Endothelial cell of umbilical vein (primary cell): Measurements from ENCODE around the gene CLEC11A. TPM values are rescaled to one million over a fixed set of nuclear protein-coding genes. Genes with fewer than 3 reads are reported as not detected.

Source experiments
- BruUV-seq: library from RNA; stranded (reverse); fragments of 400-500 nt; replicated peaks from 2 replicates; lab custom pipeline; 2021; lab: Mats Ljungman, UMichigan
- CTCF ChIA-PET: fragments of 300-600, 350-600 bp; sonication (Branson Sonifier 250); formaldehyde crosslinking; loops from one replicate; lab custom pipeline; 2021; ENCODE audit warnings: antibody characterized with exemption, inconsistent platforms; lab: Charles Lee
- POLR2A ChIA-PET: fragments of 300-600, 350-600 bp; sonication (Branson Sonifier 250); formaldehyde crosslinking; loops from one replicate; lab custom pipeline; 2021; ENCODE audit warnings: antibody characterized with exemption, inconsistent platforms; lab: Charles Lee
- DNase-seq: peaks from one replicate; pipeline ENCODE4 v3.0.0-alpha.2; 2011; ENCODE audit warnings: low read depth, low spot score
- FAIRE-seq: peaks from 2 replicates; lab custom pipeline; 2011; peaks lifted over from hg19 to GRCh38; lab: Jason Lieb, UNC
- H2AFZ ChIP-seq: 2 replicates; pipeline ENCODE4 v1.6.0; 2012; ENCODE audit warnings: low read depth, low read length, control low read depth, inconsistent platforms
- H3K27ac ChIP-seq: 2 replicates; pipeline ENCODE4 v1.5.1; 2011; ENCODE audit warnings: low read depth, mild to moderate bottlenecking, control low read depth, low read length, moderate library complexity; ENCODE audit not compliant: insufficient read depth
- H3K27me3 ChIP-seq, 2 experiments: 2 replicates each; pipeline versions ENCODE4 v1.6.0 to v1.6.1; 2011; ENCODE audit warnings: low read length in 2 of 2, mixed read lengths in 1 of 2; ENCODE audit not compliant: control insufficient read depth in 2 of 2, insufficient read depth in 2 of 2
- H3K36me3 ChIP-seq, 2 experiments: 2 replicates in 1 of 2; 3 replicates in 1 of 2; pipeline ENCODE4 v1.5.1; 2011; ENCODE audit warnings: low read length in 2 of 2, mild to moderate bottlenecking in 1 of 2, moderate library complexity in 1 of 2; ENCODE audit not compliant: control insufficient read depth in 2 of 2, insufficient read depth in 2 of 2; ENCODE audit errors: extremely low read depth in 1 of 2
- H3K4me1 ChIP-seq: 3 replicates; pipeline ENCODE4 v1.5.1; 2011; ENCODE audit warnings: mild to moderate bottlenecking, low read length; ENCODE audit not compliant: control insufficient read depth, insufficient read depth; ENCODE audit errors: extremely low read depth
- H3K4me2 ChIP-seq: 2 replicates; pipeline ENCODE4 v1.6.1; 2011; ENCODE audit warnings: low read length, control low read depth, mixed read lengths; ENCODE audit not compliant: insufficient read depth
- H3K4me3 ChIP-seq, 3 experiments: fragments of 200-600 bp in 1 of 3; sonication (generic), shearing (Covaris generic) in 1 of 3; replicated peaks in 1 of 3; 2 replicates each; pipeline ENCODE4 v1.5.1; 2011 to 2016; ENCODE audit warnings: control low read depth in 3 of 3, low read length in 3 of 3, mild to moderate bottlenecking in 2 of 3, inconsistent platforms in 1 of 3, low read depth in 1 of 3, moderate library complexity in 1 of 3; ENCODE audit not compliant: insufficient read depth in 1 of 3
- H3K79me2 ChIP-seq: 2 replicates; pipeline ENCODE4 v1.6.0; 2012; ENCODE audit warnings: low read length, inconsistent platforms; ENCODE audit not compliant: control insufficient read depth, insufficient read depth
- H3K9ac ChIP-seq: replicated peaks from 2 replicates; pipeline ENCODE3; 2011; ENCODE audit warnings: low read length, control low read depth; ENCODE audit not compliant: insufficient read depth; ENCODE audit errors: extremely low read depth
- H3K9me1 ChIP-seq: replicated peaks from 3 replicates; pipeline ENCODE4 v1.6.0; 2011; ENCODE audit warnings: mild to moderate bottlenecking, low read length; ENCODE audit not compliant: control insufficient read depth, insufficient read depth; ENCODE audit errors: extremely low read depth
- H3K9me3 ChIP-seq: replicated peaks from 2 replicates; pipeline ENCODE4 v1.5.1; 2012; ENCODE audit warnings: low read length, inconsistent platforms; ENCODE audit not compliant: control insufficient read depth, insufficient read depth
- H4K20me1 ChIP-seq: replicated peaks from 2 replicates; pipeline ENCODE3; 2011; ENCODE audit warnings: mild to moderate bottlenecking, low read length; ENCODE audit not compliant: control insufficient read depth, insufficient read depth; ENCODE audit errors: extremely low read depth
- CTCF ChIP-seq, 2 donors: IDR thresholded peaks; 1 replicate in 1 of 2; 2 replicates in 1 of 2; pipeline ENCODE4 v1.5.1; 2011; ENCODE audit warnings: low read length in 2 of 2, mild to moderate bottlenecking in 2 of 2, moderate library complexity in 2 of 2, control low read depth in 1 of 2, inconsistent platforms in 1 of 2, low read depth in 1 of 2; ENCODE audit not compliant: insufficient read depth in 1 of 2; ENCODE audit errors: extremely low read depth in 1 of 2
- EZH2 ChIP-seq: IDR thresholded peaks from 2 replicates; pipeline ENCODE4 v1.6.1; 2012; ENCODE audit warnings: borderline replicate concordance, low read depth, mild to moderate bottlenecking, moderate library complexity, low read length, inconsistent platforms; ENCODE audit not compliant: severe bottlenecking
- FOS ChIP-seq: IDR thresholded peaks from 2 replicates; pipeline ENCODE4 v1.6.1; 2011; ENCODE audit warnings: mild to moderate bottlenecking, low read length, moderate library complexity, borderline replicate concordance; ENCODE audit not compliant: insufficient read depth
- GATA2 ChIP-seq: IDR thresholded peaks from 2 replicates; pipeline ENCODE4 v1.7.0; 2011; ENCODE audit warnings: low read depth, mild to moderate bottlenecking, moderate library complexity, mixed read lengths, low read length; ENCODE audit not compliant: insufficient read length, insufficient read depth
- JUN ChIP-seq: IDR thresholded peaks from 2 replicates; pipeline ENCODE4 v1.6.1; 2011; ENCODE audit warnings: borderline replicate concordance, low read depth; ENCODE audit not compliant: insufficient read length, insufficient read depth
- MAX ChIP-seq: IDR thresholded peaks from 2 replicates; pipeline ENCODE4 v1.6.1; 2011; ENCODE audit not compliant: insufficient read depth, insufficient read length
- MYC ChIP-seq: IDR thresholded peaks from one replicate; pipeline ENCODE4 v1.6.1; 2011; ENCODE audit warnings: mild to moderate bottlenecking, low read depth, low read length
- POLR2A ChIP-seq: IDR thresholded peaks from 2 replicates; pipeline ENCODE4 v1.6.1; 2012; ENCODE audit warnings: low read depth, mild to moderate bottlenecking, control low read depth, low read length
- POLR2AphosphoS5 ChIP-seq: IDR thresholded peaks from 2 replicates; pipeline ENCODE4 v1.6.1; 2012; ENCODE audit warnings: low read depth, mild to moderate bottlenecking, control low read depth, low read length, moderate library complexity; ENCODE audit not compliant: insufficient read depth
- dilution Hi-C: fragments of 300-500 bp; cut with MboI; formaldehyde crosslinking; loops from one replicate; pipeline ENCODE4 v1.15.0; 2019; ENCODE audit warnings: low sequenced_read_pairs; ENCODE audit not compliant: extremely low pct_ligation_motif_present
- intact Hi-C: fragments of 100-400 bp; cut with micrococcal nuclease; formaldehyde crosslinking; loops from one replicate; pipeline ENCODE4 v1.10.0; 2022
- polyA plus RNA-seq, 4 experiments: library from polyadenylated mRNA; depleted of rRNA in 3 of 4; stranded (reverse) in 3 of 4; unstranded in 1 of 4; fragments of >200 nt; gene quantifications; 2 replicates each; pipeline versions ENCODE4 v1.2.1 to v1.2.3, GENCODE V29; 2011 to 2012; ENCODE audit warnings: missing spikeins in 1 of 4
- total RNA-seq: library from RNA; stranded (reverse); gene quantifications from 2 replicates; pipeline ENCODE4 v1.2.3, GENCODE V29; 2021

CLEC11A gene
- total and polyA plus RNA-seq, 2 donors (not counting 3 experiments of a cell fraction or from before 2014, with no cell fraction given) = 10.4 to 30.1 TPM

GRCh38 chr19:50736338-50736737 is 13.2 kb downstream of the CLEC11A start:
- no peaks in the 10 kb centered on the region for H4K20me1 ChIP-seq
- no peak overlapping the region for H2AFZ ChIP-seq
- H3K27me3 ChIP-seq = peaks cover 6 to 11% of the 10 kb centered on the region in 2 experiments
- H3K4me2 ChIP-seq = no peak overlapping the region
- no peaks in the 10 kb centered on the region for H3K9me3 ChIP-seq
- ChIA-PET POLR2A (no interaction called here), CTCF (no interaction called here)
- no peak overlapping the region for H3K4me3 ChIP-seq
- H3K9me1 ChIP-seq = no peaks in the 10 kb centered on the region
- BruUV-seq = no TSS peak
- peaks cover 4% of the 10 kb centered on the region for H3K4me1 ChIP-seq
- no peak overlapping the region for H3K9ac ChIP-seq
- dilution Hi-C loops = no loop called here
- DNase-seq = no peak
- no peak for FAIRE-seq
- no peaks in the 10 kb centered on the region for H3K36me3 ChIP-seq
- TF ChIP-seq JUN (no peak), GATA2 (no peak), CTCF (IDR thresholded peaks at IDR 0.05; ENCODE audit: extremely low read depth in 1 of 2, insufficient read depth in 1 of 2, low read depth in 1 of 2, low read length in 2 of 2) (no peak), EZH2 (no peak), MYC (no peak), FOS (no peak), MAX (no peak), POLR2AphosphoS5 (no peak), POLR2A (no peak)
- H3K27ac ChIP-seq = no peak overlapping the region
- H3K79me2 ChIP-seq = no peaks in the 10 kb centered on the region
- intact Hi-C loops = no loop called here
